ENCODE data around the gene ARL15.

DNA sequence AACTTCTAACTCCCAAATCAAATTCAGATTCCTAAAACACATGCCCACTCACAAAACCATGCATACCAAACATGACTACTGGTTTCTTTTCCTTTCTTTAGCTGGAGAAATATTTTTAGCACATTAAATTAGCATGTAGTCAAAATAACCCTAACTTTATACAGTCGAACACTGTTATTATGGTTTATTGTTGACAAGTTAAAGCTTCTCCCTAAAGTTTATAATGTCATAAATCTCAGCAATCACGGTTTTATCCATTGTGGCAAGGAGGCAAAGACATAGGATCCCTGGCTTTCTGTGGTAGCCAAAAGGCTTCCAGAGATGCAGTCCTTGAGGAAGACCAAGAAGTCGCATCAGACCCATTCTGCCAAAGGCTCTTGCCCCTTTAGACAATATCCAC lies 27.5 kb downstream of the ARL15 start:
- no peak for TF ChIP-seq POLR2A (IDR thresholded peaks at IDR 0.05; ENCODE audit: low read depth, low read length)
- no peak for TF ChIP-seq FOS (IDR thresholded peaks at IDR 0.05; ENCODE audit: low read depth, low read length)
- TF ChIP-seq CEBPB (IDR thresholded peaks at IDR 0.05; ENCODE audit: low read depth, low read length) = no peak
